T-helper 22 cell (primary cell): Measurements from ENCODE around the gene CCNB2.

Experiments used
- DNase-seq: peaks from one replicate; pipeline ENCODE4 v3.0.0-alpha.2; 2020; ENCODE audit warnings: low read depth

CCNB2 gene

GRCh38 chr15:59166601-59167265, 61.8 kb downstream of the CCNB2 start:
- no peak for DNase-seq

DNA sequence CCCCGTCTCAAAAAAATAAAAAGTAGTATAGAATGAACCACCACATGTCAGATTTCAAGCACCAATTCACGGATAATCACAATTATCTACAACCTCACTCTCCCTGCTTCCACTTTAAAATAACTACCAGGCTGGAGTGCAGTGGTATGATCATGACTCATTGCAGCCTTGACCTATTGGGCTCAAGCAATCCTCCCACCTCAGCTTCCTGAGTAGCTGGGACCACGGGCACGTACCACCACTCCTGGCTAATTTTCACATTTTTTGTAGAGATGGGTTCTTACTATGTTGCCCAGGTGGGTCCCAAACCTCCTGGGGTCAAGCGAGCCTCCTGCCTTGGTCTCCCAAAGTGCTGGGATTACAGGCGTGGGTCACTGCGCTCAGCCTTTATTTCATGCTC, 63.6 kb downstream of the CCNB2 start:
- DNase-seq: no peak

DNA sequence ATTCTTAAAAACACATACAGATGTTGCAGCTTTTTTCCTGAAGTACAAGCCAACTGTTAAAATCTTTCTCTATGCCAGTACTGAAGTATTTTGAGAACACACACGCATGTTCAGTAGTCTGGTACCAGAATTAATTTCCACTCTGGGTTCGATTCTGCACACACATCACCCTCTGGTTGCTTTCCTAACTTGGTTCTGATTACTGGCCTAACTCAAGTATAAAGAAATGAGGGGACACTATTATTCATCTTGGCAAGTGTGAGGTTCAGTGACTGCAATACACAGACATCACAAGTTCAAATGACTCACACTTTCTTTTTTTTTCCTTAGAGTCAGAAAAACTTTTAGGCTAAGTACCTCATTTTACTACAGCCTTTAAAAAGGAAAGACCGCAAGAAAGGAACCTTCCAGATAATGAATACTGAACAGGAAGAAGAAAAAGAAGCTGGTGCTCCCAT, 64.3 kb downstream of the CCNB2 start:
- DNase-seq: no peak

DNA sequence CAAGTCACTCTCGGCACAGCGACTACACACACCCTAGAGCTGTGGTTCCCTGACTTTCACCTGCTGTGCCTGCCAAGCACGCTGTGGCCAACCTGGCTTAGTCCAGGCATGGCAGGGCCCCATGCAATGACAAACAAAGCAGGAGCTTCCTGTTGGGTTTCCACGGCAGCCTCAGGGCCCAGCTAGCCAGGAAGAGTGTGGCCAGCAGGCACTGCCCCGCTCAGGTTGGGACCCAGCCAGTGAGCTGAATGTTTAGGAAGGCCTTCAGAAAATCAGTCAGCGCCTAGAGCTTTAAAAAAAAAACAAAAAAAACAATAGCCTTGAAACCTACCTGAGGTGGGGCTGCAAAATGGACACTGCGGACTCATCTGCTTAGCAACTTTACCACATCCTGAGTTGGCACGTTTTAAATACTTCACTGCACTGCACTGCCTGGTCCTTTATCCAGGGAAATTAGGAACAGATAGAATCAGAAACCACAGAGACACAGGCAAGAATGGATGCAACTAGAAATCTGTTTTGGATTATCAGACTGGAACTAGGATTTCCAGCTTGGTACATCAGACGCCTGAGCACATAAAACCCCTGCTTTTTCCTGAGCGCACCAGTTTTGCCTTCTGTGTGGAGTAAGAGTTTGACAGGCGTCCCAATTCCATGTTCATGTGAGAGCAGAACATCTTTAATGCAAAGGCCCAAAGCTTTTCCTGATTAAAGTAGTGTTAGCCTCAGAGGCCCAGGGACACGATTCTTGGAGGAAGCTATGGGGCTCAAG, 65.5 kb downstream of the CCNB2 start:
- DNase-seq: no peak

GRCh38 chr15:59171067-59171397, 66.1 kb downstream of the CCNB2 start:
- DNase-seq: no peak

DNA sequence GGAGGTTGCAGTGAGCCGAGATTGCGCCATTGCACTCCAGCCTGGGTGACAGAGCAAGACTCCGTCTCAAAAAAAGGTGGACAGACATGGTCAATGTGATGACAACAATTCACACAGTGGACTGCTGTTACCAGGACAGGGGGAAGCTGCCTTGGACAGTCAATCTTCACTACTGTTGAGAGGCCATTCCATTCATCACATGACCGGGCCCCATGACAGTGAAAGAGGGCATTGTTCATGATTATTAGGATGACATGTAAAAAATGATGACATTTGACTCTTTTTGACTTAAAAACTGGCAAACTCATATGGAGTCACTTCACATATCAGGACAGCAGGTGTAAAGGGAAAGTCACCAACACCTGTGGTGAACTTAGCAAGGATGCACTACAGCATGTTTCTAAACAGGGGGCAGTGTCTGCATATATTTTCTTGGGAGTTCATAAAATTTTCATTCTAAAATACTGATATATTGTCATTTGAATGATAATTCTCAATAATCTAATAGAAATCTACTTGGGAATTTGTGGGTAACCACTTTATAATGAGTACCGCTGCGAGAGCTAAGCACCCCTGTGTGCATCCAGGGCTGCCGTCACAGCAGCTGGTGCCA, 67.4 kb downstream of the CCNB2 start:
- no peak for DNase-seq

DNA sequence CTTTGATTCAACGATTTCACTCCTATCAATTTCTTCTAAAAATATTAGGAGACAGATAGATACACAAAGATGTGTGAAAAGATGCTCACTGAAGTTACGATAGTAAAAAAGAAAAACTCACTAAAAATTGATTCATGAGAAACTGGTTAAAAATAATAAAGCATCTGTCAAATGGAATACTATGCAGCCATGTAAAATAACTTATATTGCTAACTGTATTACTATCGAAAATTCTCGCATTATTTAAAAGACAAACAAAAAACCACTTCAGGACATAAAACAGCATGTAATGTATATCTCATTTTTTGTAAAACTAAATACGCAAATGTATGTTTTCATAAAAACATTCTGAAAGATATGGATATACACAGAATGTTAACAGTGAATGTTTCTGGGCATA, 68.2 kb downstream of the CCNB2 start:
- no peak for DNase-seq

- DNase-seq: no peak
These were observed 69.3 kb downstream of the CCNB2 start for GRCh38 chr15:59174151-59174834.
